ENCODE measurements around the gene RIOX2. TPM values are rescaled to one million over a fixed set of nuclear protein-coding genes. Genes with fewer than 3 reads are reported as not detected.
A peak's percentile ranks its signal among the peaks of the same experiment; 100 is the strongest.

RIOX2 gene
- total and polyA plus RNA-seq, 8 donors = 9.9 to 25.7 (median 17.0) TPM

- Histone ChIP-seq H3K9me3 (no peaks in the 10 kb centered on the region), H3K27ac (no peak overlapping the region), H3K4me3 (no peak overlapping the region), H3K4me1 (peaks cover 0 to 12% (median 0%) of the 10 kb centered on the region in 3 donors), H3K27me3 (no peaks in the 10 kb centered on the region), H3K36me3 (no peaks in the 10 kb centered on the region)
- no peak for TF ChIP-seq CTCF (IDR thresholded peaks at IDR 0.05)
- intact Hi-C loops (cut with DNase I) = no loop called here
- FAIRE-seq (no peak), DNase-seq (no peak), ATAC-seq (no peak)
- 69 to 77% methylated on average over 3 of the region's 3 CpGs for WGBS, 2 donors
These were observed 2.8 kb upstream of the RIOX2 start for GRCh38 chr3:97974996-97975395.

- DNase-seq = no peak
- Histone ChIP-seq H3K36me3 (no peaks in the 10 kb centered on the region), H3K9me3 (no peaks in the 10 kb centered on the region), H3K27ac (peak overlapping the region in 2 of 4 donors; percentile 90 to 91), H3K27me3 (no peaks in the 10 kb centered on the region), H3K4me3 (peak overlapping the region in 3 of 4 donors; percentile 63 to 75 (median 71)), H3K4me1 (peaks cover 0 to 19% (median 0%) of the 10 kb centered on the region in 3 donors)
- no peak for TF ChIP-seq CTCF (IDR thresholded peaks at IDR 0.05)
- FAIRE-seq = no peak
- no peak for ATAC-seq
- intact Hi-C loops (cut with DNase I) = no loop called here
- WGBS, 2 donors = 94 to 99% methylated on average over 9 of the region's 9 CpGs
These were observed 745 bp upstream of the RIOX2 start for GRCh38 chr3:97972976-97973375.

GRCh38 chr3:97970956-97971620 is 1.1 kb downstream of the RIOX2 start:
- H3K4me3 ChIP-seq = peak overlapping the region; percentile 63 to 77 (median 73)
- no peak for DNase-seq
- WGBS, 2 donors = 27 to 31% methylated on average over 9 of the region's 9 CpGs
- no peaks in the 10 kb centered on the region for H3K27me3 ChIP-seq
- H3K4me1 ChIP-seq = peaks cover 0 to 19% (median 0%) of the 10 kb centered on the region in 3 donors
- intact Hi-C loops (cut with DNase I) = no loop called here
- peak overlapping the region; percentile 89 to 94 (median 90) for H3K27ac ChIP-seq
- TF ChIP-seq CTCF (IDR thresholded peaks at IDR 0.05) = no peak
- no peaks in the 10 kb centered on the region for H3K9me3 ChIP-seq
- H3K36me3 ChIP-seq = no peaks in the 10 kb centered on the region
- no peak for FAIRE-seq
- no peak for ATAC-seq

GRCh38 chr3:97970156-97970555 is 2.1 kb downstream of the RIOX2 start:
- no peak for FAIRE-seq
- WGBS, 2 donors = 56 to 70% methylated on average over 1 of the region's 1 CpG
- no peak for DNase-seq

More at GRCh38 chr3:97970156-97970555, 2.1 kb downstream of the RIOX2 start:
- H3K27ac ChIP-seq = no peak overlapping the region
- H3K4me3 ChIP-seq = peak overlapping the region in 1 of 4 donors; percentile 75
- ATAC-seq = no peak
- TF ChIP-seq CTCF (IDR thresholded peaks at IDR 0.05) = no peak
- no peaks in the 10 kb centered on the region for H3K27me3 ChIP-seq
- H3K4me1 ChIP-seq = peaks cover 0 to 19% (median 0%) of the 10 kb centered on the region in 3 donors
- H3K9me3 ChIP-seq = no peaks in the 10 kb centered on the region
- intact Hi-C loops (cut with DNase I) = no loop called here
- no peaks in the 10 kb centered on the region for H3K36me3 ChIP-seq
